HG02973 (cell line): ENCODE results near the gene MRPL36.

Source experiments
- ATAC-seq: cut with Tn5 transposase; IDR thresholded peaks from one replicate; pipeline ENCODE4 v1.9.1; 2021; ENCODE audit warnings: moderate library complexity; ENCODE audit not compliant: unreplicated experiment

Gene MRPL36

DNA sequence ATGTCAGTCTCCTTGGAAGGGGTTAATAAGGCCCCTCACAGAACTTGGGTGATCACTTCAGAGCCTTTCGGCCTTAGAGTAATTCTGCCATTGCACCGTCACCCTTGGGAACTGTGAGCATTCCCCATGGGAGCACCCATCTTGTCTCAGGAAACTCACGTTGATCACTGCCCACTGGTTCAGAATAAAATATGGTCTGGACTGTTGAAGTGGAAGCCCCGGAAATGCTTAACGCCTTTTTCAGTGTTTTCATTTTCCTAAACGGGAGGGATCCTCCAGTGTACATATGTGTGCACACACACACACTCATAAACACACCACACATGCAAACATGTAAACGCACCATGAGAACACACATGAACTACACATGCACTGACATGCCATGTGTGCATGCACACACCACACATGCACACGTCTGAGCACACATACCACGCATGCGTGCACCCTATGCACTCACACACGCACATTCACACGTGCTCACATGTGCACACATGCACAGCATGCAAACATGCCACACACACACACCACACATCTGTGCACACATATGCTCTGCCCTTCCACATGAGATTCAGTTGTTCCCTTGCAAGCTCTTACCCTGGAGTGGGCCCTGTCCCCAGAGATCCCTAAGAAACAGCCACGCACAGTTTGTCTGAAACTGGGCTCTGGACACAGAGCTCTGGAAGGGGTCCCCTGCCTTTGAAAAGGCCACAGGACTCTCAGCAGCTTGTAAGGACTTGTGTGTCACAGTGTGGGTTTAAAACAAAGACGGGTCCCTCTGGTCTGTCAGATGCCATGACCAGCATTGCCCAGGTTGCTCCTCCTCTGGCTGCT is 17.0 kb downstream of the MRPL36 start:
- ATAC-seq: no peak

DNA sequence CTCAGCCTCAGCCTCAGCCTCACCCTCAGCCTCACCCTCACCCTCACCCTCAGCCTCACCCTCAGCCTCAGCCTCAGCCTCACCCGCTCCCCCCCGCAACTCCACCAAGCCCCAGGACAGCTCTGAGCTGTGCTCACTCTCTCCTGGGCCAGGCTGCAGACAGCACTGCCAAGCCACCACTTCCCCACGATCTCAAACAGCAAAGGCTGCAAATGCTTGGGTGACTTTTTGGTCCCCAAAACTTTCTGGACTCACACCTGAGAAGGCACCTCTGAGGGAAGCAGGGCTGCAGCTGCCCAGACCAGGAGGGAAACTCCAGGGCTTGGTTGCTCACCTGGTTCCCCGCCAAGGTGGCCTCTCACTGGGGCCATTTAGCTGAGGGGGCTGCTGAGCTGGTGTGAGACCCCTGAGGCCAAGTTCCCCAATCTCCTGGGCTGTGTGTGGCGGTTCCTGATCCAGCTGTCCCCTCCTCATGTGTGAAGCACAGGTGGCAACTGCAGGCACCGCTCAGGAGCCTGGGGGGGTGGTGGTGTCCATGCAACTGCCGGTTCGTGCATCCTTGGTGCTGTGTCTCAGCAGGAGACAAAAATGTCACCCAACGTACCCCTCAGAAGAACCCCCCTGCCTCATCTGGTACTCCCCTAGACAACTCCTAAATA is 17.8 kb downstream of the MRPL36 start:
- no peak for ATAC-seq

DNA sequence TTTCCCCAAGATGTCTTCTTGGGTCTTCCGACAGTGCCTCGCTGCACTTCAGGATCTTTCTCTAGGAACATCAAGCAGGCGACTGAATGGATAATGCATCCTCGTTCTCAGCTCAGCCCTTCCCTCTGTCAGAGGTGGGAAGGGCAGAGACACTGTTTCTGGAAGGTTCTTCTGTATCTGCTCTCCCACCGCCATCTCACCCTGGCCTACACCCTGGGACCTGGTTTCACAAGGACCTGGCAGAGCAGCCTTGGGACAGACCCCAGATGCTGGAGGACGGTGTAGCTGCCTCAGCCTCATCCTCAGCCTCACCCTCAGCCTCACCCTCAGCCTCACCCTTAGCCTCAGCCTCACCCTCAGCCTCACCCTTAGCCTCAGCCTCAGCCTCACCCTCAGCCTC is 18.5 kb downstream of the MRPL36 start:
- no peak for ATAC-seq

DNA sequence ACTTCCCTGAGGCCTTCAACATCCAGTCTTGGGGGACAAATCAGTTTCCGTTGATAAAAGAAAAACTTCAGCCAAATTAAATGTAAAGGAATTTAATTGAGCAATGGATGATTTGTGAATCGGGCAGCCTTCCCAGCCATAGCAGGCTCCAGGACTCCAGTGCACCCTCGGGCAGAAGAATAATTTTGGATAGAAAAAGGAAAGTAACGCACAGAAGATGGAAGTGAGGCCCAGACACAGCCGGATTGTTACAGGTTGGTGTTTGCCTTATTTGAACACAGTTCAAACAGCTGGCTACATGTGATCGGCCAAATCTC is 19.1 kb downstream of the MRPL36 start:
- no peak for ATAC-seq

DNA sequence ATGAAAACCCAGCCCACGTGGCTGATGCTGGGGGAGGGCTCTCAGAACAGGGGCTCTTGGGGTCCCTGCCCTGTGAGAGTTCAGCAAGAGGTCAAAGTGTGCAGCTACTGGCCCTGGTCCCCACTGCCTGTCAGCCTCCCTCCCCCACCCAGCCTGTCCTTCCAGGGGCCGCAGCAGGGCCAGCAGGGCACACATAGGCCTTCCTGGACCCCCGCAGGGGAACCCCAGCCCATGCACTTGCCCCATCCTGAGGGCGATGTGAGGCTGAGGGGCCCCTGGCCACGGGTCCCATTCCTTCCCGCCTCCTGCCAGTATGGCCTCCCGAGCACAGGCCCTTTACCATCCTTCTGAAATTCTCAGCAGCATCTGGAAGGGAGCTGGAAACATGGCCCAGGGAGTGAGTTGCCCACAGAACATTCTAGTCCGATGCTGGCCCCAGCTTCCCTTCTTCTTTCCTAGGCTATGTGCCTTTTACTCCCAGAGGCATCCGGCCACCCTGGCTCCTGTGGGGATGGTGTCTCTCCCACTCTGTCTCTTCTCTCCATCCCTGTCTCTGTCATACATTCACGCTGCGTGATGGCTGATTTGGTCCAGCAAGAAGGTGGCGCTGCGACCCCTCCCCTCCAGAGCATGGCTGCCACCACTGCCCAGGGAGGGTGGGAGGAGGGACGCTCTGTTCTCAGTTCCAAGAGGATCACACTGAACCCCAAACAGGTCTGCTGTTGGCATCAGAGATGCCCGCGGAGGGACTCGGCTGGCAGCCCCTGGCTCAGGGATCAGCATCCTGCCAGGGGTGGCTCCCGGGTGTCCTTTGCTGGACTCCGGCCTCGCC is 19.6 kb downstream of the MRPL36 start:
- ATAC-seq: no peak

DNA sequence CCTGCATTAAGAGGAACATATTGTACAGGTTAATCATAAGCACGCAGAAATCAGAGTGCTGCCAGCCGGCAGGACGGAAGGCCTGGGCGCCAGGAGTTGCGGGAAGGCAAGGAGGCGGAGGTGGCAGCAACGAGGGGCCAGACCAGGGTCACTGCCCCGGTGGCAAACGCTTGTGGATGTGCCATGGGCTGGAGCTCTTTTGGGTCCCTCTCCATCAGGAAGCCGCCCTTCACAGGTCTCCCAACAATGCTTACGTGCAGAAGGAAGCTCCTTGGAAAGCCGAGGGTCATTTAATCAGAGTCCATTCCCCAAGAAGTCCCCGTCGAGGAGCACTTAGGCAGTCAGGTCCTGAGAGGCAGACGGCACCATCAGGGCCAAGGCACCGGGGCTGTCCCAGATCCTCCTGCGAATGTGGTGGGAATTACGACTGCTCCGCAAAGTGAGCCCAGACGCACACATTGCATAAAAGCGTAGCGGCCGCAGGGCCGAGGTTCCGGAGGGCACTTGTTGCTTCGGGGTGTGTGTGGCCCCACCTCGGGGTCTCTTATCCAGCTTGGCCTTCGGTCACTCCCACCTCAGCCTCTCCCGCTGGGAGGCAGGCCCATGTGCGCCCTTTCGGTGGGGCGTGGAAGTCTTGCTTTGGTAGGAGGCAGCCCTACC is 20.5 kb downstream of the MRPL36 start:
- no peak for ATAC-seq

DNA sequence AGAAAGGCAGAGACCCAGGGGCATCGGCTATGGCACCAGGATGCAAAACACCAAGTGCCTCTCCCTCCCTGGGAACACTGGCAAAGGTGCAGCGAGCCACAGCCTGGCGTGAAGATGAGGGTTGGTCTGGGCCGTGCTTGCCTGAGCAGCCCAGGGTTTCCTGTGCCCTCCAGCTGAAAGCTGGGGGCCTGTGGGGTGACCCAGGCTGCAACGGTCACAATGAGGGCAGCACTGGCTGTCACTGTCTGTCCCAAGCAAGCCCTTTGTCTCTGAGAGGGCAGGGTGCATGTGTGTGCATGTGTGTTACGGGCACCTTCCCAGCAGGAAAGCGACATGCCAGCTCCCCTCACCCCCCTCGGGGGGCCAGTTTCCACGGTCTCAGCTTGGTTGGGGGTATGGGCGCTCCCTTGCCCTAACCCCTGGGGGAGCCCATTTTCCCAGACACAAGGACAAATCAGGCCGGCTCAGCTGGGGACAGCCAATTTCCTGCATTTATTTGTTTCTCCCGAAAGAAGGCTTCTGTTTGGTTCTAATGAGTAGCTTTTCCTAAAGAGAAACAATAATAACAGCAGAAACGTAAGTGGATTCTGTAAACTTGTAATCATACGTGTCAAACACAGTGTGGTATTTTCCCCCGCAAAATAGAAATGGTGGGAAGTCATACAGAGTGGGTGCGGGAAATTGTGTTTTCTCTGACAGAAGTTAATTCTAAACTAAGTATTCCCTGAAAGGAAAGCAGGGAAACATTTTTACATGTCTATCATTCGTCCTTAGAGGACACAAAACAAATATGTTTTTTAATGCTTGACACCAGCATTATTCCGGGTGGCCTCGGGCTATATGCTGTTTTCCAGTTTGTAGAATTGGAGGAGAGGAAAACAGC is 21.3 kb downstream of the MRPL36 start:
- ATAC-seq: no peak

DNA sequence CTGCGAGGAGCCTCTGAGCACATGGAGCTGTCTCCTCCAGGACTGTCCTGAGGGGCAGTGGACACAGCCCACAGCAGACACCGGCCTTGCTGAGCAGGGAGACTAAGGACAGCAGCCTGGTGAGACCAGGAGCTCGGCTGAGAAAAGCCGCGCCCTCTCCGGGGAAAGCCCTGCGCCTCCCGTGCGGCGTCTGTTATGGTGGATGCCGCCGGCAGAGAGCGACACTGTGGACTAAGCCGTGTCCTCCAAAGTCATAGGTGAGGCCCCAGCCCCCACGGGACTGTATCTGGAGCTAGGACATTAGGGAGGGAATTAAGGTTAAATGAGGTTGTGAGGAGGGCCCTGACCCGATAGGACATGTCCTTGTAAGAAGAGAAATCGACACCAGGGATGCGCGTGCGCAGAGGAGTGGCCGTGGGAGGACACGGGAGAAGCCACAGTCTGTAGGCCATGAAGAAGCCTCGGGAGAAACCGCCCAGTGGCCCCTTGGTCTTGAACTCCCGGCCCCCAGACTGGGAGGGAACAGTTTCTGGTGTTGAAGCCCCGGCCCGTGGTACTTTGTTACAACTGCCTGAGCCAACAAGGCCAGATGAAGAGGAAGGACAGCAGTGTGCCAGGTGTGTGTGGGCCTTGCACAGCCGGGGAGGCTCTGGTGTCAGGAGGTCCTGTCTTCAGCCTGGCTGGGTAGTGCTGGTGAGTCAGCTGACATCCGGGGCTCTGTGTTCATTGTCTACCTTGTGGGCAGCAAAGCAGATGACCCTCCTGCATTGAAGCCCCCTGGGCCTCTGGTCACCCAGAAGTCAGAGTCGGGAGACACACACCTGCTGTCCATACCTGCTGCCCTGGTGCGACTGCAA is 22.1 kb downstream of the MRPL36 start:
- no peak for ATAC-seq

DNA sequence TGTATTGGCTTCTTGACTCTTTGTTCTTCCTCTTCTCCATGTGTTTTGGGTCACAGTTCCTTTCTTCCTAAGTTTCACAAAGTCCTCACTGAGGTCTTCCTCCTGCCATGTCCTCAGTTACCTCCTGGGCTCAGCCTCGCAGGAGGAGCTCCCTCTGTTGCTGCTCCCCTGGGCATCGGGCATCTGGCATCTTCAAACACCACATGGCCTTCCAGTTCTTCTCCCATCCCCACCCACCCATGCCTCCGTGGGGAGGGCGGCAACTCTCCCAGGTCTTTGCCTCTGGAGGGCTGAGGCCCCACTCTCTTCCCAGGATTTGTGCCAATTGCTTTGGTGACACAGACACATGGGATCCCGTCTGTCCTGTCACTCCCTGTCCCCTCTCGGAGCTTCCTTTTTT is 22.8 kb downstream of the MRPL36 start:
- no peak for ATAC-seq

DNA sequence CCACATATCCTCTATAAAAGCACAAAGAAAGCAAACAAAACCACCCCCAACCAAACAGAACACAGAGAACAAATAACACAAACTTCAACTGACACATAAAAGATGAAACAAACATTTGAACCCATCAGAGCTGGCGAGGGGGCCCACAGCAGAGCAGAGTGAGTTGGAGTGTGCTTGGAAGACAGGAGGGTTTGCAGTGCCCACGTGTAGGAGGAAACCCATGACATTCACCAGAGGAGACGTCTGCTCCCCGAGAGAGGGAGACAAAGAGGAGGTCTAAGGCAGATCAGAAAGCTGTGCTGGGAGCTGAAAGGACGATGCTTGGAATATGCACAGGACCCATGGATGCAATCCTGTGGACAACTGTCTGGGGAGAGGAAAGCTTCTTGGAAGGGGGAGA is 27.0 kb downstream of the MRPL36 start:
- ATAC-seq: no peak

DNA sequence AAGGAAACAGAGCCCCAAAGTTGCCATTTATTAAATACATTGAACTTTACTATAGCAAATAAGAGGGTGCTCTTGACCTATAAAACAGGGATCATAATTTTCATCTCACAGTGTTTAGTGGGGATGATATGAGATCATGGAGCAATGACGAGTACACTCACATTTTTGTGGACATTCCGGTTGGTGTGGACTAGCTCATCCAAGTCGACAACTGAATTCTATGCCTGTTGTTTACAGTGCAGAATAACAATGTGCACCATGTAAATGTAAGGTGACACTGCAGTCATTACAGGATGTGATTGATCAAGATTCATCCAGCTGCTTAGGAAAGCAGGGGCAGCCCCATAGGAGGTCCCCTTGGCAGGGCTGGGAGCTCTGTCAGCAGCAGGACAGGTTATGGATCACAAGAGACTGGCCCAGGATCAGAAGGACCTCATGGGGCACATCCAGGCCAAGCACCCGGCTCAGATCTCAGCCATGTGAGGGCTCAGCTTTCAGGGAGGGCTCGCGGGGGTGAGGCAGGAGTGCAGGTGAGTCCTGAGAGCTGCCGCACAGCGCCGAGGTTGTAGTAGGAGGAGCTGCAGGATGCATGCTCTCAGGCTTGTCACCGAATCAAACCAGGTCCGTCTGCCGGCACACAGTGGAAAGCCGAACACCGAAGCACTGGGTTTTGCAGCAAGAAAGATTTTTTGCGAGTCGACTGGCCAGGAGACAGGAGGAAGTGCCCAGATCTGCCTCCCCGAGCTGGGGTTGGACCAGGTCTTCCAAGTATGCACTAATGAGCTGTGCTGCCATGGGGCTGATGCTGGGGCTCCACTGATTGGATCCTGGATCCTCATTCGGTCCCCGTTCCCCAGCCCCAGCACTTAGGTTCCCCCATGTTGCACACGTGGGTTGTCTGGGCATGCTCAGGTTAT is 28.2 kb downstream of the MRPL36 start:
- no peak for ATAC-seq

DNA sequence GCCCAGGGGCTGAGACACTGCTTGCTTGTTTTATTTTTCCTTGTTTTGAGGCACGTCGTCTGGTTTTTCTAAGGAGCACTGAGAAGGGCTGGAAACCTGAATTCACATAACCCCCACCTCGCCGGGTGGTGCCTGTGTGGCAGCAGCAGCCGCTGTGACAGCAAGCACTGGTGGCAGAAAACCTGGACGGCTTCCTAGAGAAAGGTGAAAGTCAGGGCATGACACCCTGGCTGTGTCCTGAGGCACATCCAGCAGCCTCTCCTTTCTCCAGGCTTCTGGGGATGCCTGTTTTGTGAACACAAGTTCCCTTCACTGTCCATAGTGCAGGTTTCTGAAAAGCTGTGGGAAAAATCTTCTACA is 29.2 kb downstream of the MRPL36 start:
- ATAC-seq: no peak

DNA sequence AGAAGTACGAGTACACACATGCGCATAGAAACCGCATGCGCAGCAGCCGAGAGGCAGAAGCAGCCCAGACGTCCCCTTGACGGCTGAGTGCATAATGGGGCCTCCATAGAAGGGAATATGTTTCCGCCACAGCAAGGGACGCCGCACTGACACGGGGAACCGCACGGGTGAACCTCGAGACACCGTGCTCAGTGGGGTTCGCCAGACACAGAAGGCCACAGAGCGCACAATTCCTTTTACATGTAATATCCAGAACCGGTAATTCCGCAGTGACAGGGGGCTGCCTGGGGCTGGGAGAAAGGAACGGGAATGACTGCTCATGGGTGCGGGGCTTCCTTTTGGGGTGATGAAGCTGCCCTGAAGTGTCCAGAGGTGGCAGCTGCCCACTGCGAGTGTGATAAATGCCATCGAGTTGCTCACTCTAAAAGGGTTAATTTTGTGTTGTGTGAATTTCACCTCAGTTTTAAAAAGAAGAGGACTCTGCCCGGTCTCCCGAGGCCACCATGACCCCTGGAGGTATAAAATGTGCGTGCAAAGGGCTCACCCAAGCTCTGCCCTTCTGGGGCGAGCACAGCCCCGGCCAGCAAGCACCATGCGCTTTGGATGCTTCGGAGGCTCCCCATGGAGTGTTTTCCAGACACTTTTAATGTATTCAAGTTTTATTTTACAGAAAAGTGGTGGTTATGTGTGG is 29.7 kb downstream of the MRPL36 start:
- no peak for ATAC-seq

DNA sequence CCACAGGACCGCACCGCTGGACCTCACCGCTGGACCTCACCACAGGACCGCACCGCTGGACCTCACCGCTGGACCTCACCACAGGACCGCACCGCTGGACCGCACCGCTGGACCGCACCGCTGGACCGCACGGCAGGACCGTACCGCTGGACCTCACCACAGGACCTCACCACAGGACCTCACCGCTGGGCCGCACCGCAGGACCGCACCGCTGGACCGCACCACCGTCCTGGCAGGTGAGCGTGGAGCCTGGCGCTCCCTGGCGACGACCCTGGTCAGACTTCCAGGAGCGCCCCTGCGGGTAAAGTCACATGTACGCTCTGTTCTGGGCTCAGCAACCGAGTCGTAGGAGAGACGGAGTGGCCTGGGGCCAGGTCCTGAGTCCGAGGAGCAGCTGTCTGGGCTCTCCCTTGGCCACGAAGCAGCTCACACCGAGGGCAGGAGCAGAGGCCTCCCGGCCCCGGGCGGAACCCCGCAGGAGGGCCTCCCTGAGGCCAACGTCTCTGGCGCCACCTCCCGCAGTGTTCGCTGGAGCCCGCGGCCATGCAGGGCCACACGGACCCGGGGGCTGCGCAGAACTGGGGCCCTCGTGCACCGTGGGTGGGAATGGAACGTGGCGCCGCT is 30.5 kb downstream of the MRPL36 start:
- ATAC-seq: no peak

DNA sequence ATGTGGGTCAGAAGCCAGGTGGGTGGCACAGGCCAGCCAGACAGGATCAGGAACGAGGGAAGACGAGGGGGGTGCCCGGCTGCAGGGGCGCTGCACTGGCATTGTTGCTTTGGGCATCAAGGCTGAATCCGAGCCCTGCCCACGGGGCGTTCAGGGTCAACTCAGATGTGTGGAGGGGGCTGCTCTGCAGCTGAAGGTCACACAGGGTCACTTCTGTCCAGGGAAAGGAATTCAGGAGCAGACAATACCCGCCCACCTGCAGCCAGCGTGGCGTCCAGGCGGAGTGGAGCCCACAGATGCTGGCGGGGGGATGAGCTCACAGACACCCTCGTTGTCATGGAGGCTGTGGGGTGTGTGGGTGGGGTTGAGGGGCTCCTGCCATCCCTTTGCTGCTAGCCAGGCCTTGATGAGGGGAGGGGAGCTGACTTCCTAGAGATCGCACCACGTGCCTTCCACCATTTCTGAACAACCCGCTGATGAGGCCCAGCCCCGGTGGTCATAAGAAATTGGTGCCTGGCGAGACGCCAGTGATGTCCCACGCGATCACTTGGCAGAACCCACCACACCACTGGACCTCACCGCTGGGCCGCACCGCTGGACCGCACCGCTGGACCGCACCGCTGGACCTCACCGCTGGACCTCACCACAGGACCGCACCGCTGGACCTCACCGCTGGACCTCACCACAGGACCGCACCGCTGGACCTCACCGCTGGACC is 31.2 kb downstream of the MRPL36 start:
- ATAC-seq: no peak

DNA sequence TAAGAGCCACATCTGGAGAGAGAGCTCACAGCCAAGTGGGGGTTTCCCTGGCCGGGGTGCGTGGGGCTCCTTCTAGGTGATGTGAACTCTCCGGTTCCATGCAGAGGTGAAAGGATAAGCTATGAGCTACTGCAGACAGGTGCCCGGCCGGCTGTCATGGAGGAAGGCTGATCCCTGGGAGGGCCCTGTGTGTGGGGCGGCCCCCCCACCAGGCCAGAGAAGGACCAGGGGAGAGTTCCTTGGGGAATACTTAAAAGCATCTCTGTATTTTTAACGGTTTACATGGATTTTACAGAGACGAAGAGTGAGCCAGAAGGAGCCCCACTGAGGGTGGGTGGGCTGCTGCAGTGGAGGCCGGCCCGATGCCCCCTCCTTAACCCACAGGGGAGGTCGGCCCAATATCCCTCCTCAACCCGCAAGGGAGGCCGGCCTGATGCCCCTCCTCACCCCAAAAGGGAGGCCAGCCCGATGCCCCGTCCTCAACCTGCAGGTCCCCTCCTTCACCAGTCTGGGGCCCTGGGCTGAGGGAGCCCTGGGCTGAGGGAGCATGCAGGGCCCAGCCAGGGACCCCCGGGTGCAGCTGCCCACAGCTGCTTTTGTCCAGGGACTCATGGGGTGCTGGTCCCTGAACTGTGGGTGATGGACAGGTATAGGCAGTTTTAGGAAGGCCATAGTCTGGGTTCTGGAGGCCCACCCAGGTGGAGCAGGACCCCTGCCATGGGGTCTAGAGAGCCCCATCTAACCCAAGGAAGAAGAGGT is 31.9 kb downstream of the MRPL36 start:
- no peak for ATAC-seq
